Measurements from ENCODE around the gene USP37.

GRCh38 chr2:218583983-218584850, 16.1 kb upstream of the USP37 start:
- TF ChIP-seq EZH2 (IDR thresholded peaks at IDR 0.05; ENCODE audit: low read length, unreplicated experiment), result no peak
- TF ChIP-seq, protein P1, sequence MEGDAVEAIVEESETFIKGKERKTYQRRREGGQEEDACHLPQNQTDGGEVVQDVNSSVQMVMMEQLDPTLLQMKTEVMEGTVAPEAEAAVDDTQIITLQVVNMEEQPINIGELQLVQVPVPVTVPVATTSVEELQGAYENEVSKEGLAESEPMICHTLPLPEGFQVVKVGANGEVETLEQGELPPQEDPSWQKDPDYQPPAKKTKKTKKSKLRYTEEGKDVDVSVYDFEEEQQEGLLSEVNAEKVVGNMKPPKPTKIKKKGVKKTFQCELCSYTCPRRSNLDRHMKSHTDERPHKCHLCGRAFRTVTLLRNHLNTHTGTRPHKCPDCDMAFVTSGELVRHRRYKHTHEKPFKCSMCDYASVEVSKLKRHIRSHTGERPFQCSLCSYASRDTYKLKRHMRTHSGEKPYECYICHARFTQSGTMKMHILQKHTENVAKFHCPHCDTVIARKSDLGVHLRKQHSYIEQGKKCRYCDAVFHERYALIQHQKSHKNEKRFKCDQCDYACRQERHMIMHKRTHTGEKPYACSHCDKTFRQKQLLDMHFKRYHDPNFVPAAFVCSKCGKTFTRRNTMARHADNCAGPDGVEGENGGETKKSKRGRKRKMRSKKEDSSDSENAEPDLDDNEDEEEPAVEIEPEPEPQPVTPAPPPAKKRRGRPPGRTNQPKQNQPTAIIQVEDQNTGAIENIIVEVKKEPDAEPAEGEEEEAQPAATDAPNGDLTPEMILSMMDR (conservative IDR thresholded peaks at IDR 0.05; ENCODE audit: low read depth, low read length), result peak; percentile 35
